ENCODE data around the gene VAPA. TPM values are rescaled to one million over a fixed set of nuclear protein-coding genes. Genes with fewer than 3 reads are reported as not detected.

The VAPA gene
- total and polyA plus RNA-seq, 2 donors (not counting 1 experiment from before 2014, with no cell fraction given), result 235 to 420 TPM

DNA sequence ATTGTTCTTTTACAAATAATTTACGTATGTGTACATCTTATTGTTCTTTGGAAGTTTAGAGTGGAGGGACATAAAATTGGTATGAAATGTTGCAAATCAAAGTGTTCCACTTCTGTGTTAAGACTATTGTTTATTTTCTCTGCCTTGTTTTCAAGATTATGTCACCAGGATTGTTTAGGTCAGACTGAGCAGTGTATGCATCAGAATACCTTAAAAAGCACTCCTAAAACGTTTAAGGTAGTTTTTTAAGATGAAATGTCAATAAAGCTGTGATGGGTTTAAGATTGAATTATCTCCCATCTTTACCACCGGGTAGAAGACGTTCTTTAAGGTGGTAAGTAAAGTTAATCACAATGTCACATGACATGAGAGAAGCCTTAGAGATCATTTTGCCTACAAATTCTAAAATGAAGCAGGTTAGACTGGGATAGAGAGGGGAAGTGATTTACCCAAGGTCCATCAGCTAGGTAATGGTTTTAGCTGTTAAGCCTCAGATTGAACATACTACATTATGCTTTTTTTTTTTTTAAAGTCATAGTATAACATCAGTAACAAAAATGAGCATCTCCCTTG, 10.6 kb downstream of the VAPA start:
- Histone ChIP-seq H3K27ac (ENCODE audit: insufficient read depth, low read length) (no peak overlapping the region), H3K9ac (ENCODE audit: insufficient read depth, low read length) (no peak overlapping the region), H3K4me2 (ENCODE audit: extremely low read depth, insufficient read depth, low read length) (no peak overlapping the region), H3K79me2 (ENCODE audit: control insufficient read depth, insufficient read depth, low read length) (peaks cover 100% of the 10 kb centered on the region), H3K9me3 (ENCODE audit: control insufficient read depth, insufficient read depth, low read depth, low read length) (no peaks in the 10 kb centered on the region), H2AFZ (ENCODE audit: low read length) (no peak overlapping the region), H3K4me1 (ENCODE audit: control insufficient read depth, extremely low read depth, insufficient read depth, low read length) (peaks cover 7% of the 10 kb centered on the region), H4K20me1 (ENCODE audit: control insufficient read depth, extremely low read depth, insufficient read depth, low read length) (peaks cover 22% of the 10 kb centered on the region), H3K36me3 (ENCODE audit: control insufficient read depth, insufficient read depth, low read length) (no peaks in the 10 kb centered on the region), H3K27me3 (ENCODE audit: control insufficient read depth, insufficient read depth, low read length) (no peaks in the 10 kb centered on the region), H3K4me3 (replicated peaks in 1 of 4; ENCODE audit: control extremely low read depth in 1 of 4, insufficient read depth in 1 of 4, low read depth in 3 of 4, low read length in 4 of 4) (no peak overlapping the region)
- no peak for DNase-seq (ENCODE audit: low read depth in 2 of 2)
- TF ChIP-seq, protein P1, sequence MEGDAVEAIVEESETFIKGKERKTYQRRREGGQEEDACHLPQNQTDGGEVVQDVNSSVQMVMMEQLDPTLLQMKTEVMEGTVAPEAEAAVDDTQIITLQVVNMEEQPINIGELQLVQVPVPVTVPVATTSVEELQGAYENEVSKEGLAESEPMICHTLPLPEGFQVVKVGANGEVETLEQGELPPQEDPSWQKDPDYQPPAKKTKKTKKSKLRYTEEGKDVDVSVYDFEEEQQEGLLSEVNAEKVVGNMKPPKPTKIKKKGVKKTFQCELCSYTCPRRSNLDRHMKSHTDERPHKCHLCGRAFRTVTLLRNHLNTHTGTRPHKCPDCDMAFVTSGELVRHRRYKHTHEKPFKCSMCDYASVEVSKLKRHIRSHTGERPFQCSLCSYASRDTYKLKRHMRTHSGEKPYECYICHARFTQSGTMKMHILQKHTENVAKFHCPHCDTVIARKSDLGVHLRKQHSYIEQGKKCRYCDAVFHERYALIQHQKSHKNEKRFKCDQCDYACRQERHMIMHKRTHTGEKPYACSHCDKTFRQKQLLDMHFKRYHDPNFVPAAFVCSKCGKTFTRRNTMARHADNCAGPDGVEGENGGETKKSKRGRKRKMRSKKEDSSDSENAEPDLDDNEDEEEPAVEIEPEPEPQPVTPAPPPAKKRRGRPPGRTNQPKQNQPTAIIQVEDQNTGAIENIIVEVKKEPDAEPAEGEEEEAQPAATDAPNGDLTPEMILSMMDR (conservative IDR thresholded peaks at IDR 0.05 in 1 of 2, IDR thresholded peaks at IDR 0.05 in 1 of 2; ENCODE audit: low read depth in 1 of 2, low read length in 2 of 2), result no peak
- no peak for TF ChIP-seq EZH2 (IDR thresholded peaks at IDR 0.05; ENCODE audit: low read length, missing control alignments)

DNA sequence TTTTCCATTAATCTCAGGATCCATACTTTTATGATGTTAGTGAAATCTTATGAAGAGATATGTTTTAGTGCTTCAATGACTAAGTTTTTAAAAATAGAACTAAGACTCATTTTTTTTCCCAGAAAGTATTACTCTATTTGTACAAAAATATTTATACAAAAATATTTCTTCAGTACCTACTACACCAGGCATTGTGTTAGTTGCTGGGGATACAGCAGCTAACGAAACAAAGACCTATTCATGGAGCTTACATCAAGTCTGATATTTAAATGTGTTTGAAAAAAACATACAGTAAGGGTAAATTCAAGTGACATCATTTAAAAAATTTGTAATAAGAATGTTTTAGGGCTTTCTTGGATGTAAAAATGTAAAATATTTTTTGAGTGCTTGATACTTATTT, 11.6 kb downstream of the VAPA start:
- Histone ChIP-seq H2AFZ (ENCODE audit: low read length) (no peak overlapping the region), H3K4me3 (replicated peaks in 1 of 4; ENCODE audit: control extremely low read depth in 1 of 4, insufficient read depth in 1 of 4, low read depth in 3 of 4, low read length in 4 of 4) (no peak overlapping the region), H3K27me3 (ENCODE audit: control insufficient read depth, insufficient read depth, low read length) (no peaks in the 10 kb centered on the region), H3K4me1 (ENCODE audit: control insufficient read depth, extremely low read depth, insufficient read depth, low read length) (peaks cover 7% of the 10 kb centered on the region), H3K79me2 (ENCODE audit: control insufficient read depth, insufficient read depth, low read length) (peaks cover 100% of the 10 kb centered on the region), H3K9me3 (ENCODE audit: control insufficient read depth, insufficient read depth, low read depth, low read length) (no peaks in the 10 kb centered on the region), H3K27ac (ENCODE audit: insufficient read depth, low read length) (peak overlapping the region; percentile 1), H4K20me1 (ENCODE audit: control insufficient read depth, extremely low read depth, insufficient read depth, low read length) (peaks cover 17% of the 10 kb centered on the region), H3K4me2 (ENCODE audit: extremely low read depth, insufficient read depth, low read length) (peak overlapping the region; percentile 25), H3K36me3 (ENCODE audit: control insufficient read depth, insufficient read depth, low read length) (no peaks in the 10 kb centered on the region), H3K9ac (ENCODE audit: insufficient read depth, low read length) (no peak overlapping the region)
- peak; percentile 24 to 61 for DNase-seq (ENCODE audit: low read depth in 2 of 2)
- TF ChIP-seq, protein P1 (conservative IDR thresholded peaks at IDR 0.05 in 1 of 2, IDR thresholded peaks at IDR 0.05 in 1 of 2; ENCODE audit: low read depth in 1 of 2, low read length in 2 of 2), result no peak
- TF ChIP-seq EZH2 (IDR thresholded peaks at IDR 0.05; ENCODE audit: low read length, missing control alignments), result no peak

DNA sequence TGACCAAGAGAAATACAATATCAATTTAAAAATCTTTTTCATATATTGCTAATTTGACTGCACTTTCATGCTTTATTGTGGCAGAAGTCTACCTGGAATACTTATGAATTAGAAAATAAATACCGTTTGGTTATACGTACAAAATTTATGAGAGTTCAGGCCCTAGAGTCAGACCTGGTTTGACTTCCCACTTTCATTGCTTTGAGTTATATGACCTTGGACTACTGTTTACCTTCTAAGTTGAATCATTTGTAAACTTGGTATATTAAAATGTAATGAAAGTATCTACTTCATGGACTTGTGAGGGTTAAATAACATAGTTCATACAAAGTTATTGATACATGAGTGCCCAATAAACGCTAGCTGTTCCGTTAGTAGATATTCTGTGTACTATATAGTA, 12.0 kb downstream of the VAPA start:
- Histone ChIP-seq H3K9ac (ENCODE audit: insufficient read depth, low read length) (no peak overlapping the region), H3K4me3 (replicated peaks in 1 of 4; ENCODE audit: control extremely low read depth in 1 of 4, insufficient read depth in 1 of 4, low read depth in 3 of 4, low read length in 4 of 4) (no peak overlapping the region), H3K27me3 (ENCODE audit: control insufficient read depth, insufficient read depth, low read length) (no peaks in the 10 kb centered on the region), H3K9me3 (ENCODE audit: control insufficient read depth, insufficient read depth, low read depth, low read length) (no peaks in the 10 kb centered on the region), H3K36me3 (ENCODE audit: control insufficient read depth, insufficient read depth, low read length) (no peaks in the 10 kb centered on the region), H4K20me1 (ENCODE audit: control insufficient read depth, extremely low read depth, insufficient read depth, low read length) (peaks cover 17% of the 10 kb centered on the region), H3K27ac (ENCODE audit: insufficient read depth, low read length) (peak overlapping the region; percentile 1), H3K4me1 (ENCODE audit: control insufficient read depth, extremely low read depth, insufficient read depth, low read length) (peaks cover 7% of the 10 kb centered on the region), H2AFZ (ENCODE audit: low read length) (no peak overlapping the region), H3K79me2 (ENCODE audit: control insufficient read depth, insufficient read depth, low read length) (peaks cover 100% of the 10 kb centered on the region), H3K4me2 (ENCODE audit: extremely low read depth, insufficient read depth, low read length) (no peak overlapping the region)
- DNase-seq (ENCODE audit: low read depth in 2 of 2), result no peak
- TF ChIP-seq, protein P1 (conservative IDR thresholded peaks at IDR 0.05 in 1 of 2, IDR thresholded peaks at IDR 0.05 in 1 of 2; ENCODE audit: low read depth in 1 of 2, low read length in 2 of 2), result no peak
- TF ChIP-seq EZH2 (IDR thresholded peaks at IDR 0.05; ENCODE audit: low read length, missing control alignments), result no peak
